Cardiac ventricle fibroblast (primary cell): ENCODE results near the gene TRAPPC12. TPM values are rescaled to one million over a fixed set of nuclear protein-coding genes. Genes with fewer than 3 reads are reported as not detected.

Experiments used
- total RNA-seq: library from RNA; depleted of rRNA; stranded (reverse); fragments of >200 nt; gene quantifications from 2 replicates; pipeline ENCODE4 v1.2.3, GENCODE V29; 2015

Gene TRAPPC12
- total RNA-seq = 57.0 and 59.6 TPM in 2 replicates

GRCh38 chr2:3379647-3380534, at the start of gene TRAPPC12:
Gene TRAPPC12 (plus strand): TSS chr2:3379694. CDS start chr2:3387624, 7,930 bp downstream.

DNA sequence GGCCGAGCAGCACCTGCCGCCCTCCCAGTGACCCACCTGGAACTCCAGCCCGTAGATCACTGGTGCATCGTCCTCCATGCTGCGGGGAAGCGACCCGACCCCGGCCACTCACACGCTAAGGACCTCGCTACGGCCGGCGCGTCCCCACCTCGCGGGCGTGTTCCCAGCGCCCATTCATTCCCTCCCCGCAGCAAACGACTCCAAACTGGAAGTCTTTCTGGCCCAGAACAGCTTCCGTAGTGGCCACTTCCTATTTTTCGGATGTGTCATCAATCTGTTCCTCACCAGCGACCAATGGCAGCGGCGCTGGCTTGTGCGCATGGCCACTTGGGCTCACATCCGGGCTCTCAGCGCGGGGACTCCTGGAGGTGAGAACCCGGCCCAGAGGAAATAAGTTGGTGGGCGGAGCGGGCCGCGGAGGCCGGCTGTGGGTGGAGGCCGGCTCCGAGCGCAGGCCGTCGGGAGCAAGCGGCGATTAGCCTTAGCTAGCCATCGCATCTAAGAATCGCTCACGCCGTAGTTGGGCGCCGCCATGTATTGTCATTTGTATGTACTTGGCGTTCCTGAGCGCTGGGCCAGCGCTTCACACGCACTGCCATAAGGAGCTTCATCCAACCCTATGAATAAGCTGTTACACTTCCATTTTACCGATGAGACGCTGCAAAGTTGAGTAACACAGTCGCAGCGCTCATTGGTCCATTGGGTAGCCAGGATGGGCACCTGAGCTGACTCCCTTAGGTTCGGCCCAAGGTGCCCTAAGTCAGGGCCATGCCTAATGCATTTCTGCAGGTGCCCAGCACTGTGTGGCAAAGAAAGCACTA, 1.7 kb upstream of the TRAPPC12 start, which contains the start of gene EIPR1:
Gene EIPR1, minus strand, starts transcription at position 207 of the 821 bp plus-strand sequence. Its CDS starts 129 bp downstream, at position 78.

GRCh38 chr2:3519255-3520205, 140.0 kb downstream of the TRAPPC12 start, which contains the start of gene ADI1:
Gene ADI1 (minus strand): TSS chr2:3519531. CDS start chr2:3519487, 44 bp downstream.

Other genes with a start within 250 kb of the TRAPPC12 start
- 14.8 and 17.1 TPM in 2 replicates for gene EIPR1, start 1.9 kb upstream of the TRAPPC12 start, total RNA-seq
- 58.0 and 75.1 TPM in 2 replicates for gene ADI1, start 139.8 kb downstream of the TRAPPC12 start, total RNA-seq
- gene RNASEH1, start 178.6 kb downstream of the TRAPPC12 start, total RNA-seq = 16.5 and 19.3 TPM in 2 replicates
- gene RPS7, start 195.6 kb downstream of the TRAPPC12 start, total RNA-seq = 3,219 and 3,585 TPM in 2 replicates
- gene COLEC11, start 215.4 kb downstream of the TRAPPC12 start, total RNA-seq = 8.2 and 13.2 TPM in 2 replicates